HG03378 (cell line): ENCODE data around the gene FN3KRP.
A peak's percentile ranks its signal among the peaks of the same experiment; 100 is the strongest.

ENCODE experiments used
- ATAC-seq: cut with Tn5 transposase; IDR thresholded peaks from one replicate; pipeline ENCODE4 v1.9.1; 2021; ENCODE audit warnings: mild to moderate bottlenecking, moderate library complexity; ENCODE audit not compliant: unreplicated experiment

The FN3KRP gene

GRCh38 chr17:82686366-82687324 lies 29.9 kb upstream of the FN3KRP start:
- ATAC-seq, result no peak

GRCh38 chr17:82687375-82687861 lies 29.1 kb upstream of the FN3KRP start:
- no peak for ATAC-seq

DNA sequence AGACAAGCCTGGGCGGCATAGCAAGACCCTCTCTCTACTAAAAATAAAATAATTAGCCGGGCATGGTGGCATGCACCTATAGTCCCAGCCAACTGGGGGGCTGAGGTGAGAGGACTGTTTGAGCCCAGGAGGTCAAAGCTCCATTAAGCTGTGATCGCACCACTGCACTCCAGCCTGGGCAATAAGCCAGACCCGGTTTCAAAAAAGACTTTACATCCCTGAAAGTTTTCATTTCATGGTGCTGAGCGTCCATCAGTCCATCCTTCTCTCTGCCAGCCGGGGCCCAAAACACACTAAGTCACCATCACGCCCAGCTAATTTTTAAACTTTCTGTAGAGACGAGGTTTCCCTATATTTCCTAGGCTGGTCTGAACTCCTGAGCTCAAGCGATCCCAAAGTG lies 28.6 kb upstream of the FN3KRP start:
- no peak for ATAC-seq

GRCh38 chr17:82689077-82689476 lies 27.4 kb upstream of the FN3KRP start:
- ATAC-seq, result no peak

DNA sequence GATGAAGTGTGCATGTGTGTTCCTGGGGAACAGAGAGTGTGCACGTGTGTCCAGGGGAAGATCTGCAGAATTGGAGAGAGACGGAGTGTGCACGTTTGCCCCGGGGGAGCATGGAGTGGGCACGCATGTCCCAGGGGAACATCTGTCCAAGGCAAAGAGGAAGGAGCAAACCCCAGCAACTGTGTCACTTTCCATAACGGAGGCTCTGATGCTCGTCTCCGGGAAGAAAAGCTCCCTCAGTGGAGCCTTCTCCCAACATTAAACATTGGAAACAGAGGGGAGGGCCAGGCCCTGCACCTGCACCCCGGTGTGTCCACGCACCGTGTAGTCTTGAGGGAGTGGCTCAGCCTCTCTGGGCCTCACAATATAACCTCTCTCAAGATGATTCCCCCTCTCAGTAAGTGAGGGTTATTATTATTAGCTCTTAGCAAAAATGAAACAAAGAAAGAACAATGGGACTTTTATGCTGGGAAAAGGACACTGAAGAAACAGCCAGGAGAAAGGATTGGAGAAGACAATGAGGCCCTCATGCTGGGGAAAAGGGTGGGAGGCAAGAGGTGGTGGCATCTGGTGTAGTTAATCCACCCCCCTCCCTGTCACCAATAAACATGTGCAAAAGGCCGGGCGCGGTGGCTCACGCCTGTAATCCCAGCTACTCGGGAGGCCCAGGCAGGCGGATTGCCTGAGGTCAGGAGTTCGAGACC lies 25.6 kb upstream of the FN3KRP start:
- ATAC-seq, result no peak

- ATAC-seq, result no peak
These were observed 24.8 kb upstream of the FN3KRP start for GRCh38 chr17:82691714-82692113.

- no peak for ATAC-seq
These were observed 24.2 kb upstream of the FN3KRP start for GRCh38 chr17:82692268-82692667.

GRCh38 chr17:82693168-82693867 lies 23.2 kb upstream of the FN3KRP start:
- ATAC-seq, result no peak

GRCh38 chr17:82694647-82695046 lies 21.9 kb upstream of the FN3KRP start:
- ATAC-seq, result no peak

- no peak for ATAC-seq
These were observed 20.2 kb upstream of the FN3KRP start for GRCh38 chr17:82696259-82696658.

- no peak for ATAC-seq
These were observed 19.3 kb upstream of the FN3KRP start for GRCh38 chr17:82696916-82697807.

GRCh38 chr17:82697808-82698064 lies 18.8 kb upstream of the FN3KRP start:
- no peak for ATAC-seq

- ATAC-seq, result peak; percentile 94
These were observed 18.2 kb upstream of the FN3KRP start, which contains the start of gene RAB40B for GRCh38 chr17:82698065-82698973. Gene RAB40B, minus strand, starts transcription at chr17:82698698. Its CDS starts 102 bp downstream, at chr17:82698596.

DNA sequence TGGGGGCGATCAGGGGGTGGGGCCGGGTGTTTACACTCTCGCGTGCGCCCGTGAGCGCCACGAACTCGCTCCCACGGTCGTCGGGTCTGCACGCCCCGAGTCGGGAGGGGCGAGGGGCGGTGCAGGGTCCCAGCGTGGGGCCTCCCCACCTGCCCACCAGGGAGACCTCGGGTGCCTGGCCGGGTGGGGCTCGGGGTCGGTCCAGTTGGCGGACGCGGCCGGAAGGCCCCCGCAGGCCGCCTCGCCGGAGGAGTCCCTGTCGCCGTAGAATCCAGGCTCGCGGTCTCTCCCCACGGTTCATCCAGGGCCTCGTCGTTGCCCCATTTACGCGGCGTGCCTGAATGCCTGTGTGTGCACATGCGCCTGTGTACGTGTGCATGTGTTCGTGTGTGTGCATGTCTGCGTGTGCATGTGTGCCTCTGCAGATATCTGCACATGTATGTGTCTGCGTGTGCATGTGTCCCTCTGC lies 17.5 kb upstream of the FN3KRP start:
- peak; percentile 8 for ATAC-seq

GRCh38 chr17:82699551-82699950 lies 17.0 kb upstream of the FN3KRP start:
- no peak for ATAC-seq

GRCh38 chr17:82702231-82702927 lies 14.1 kb upstream of the FN3KRP start:
- ATAC-seq, result no peak

- no peak for ATAC-seq
These were observed 13.3 kb upstream of the FN3KRP start for GRCh38 chr17:82703036-82703745.
